ENCODE measurements around the gene NANOS1. TPM values are rescaled to one million over a fixed set of nuclear protein-coding genes. Genes with fewer than 3 reads are reported as not detected.
"Not testable (repeated sequence)": the region's sequence is repeated elsewhere in the genome, so short reads cannot be mapped to it uniquely, and the experiment has no call there.

NANOS1 gene
- total RNA-seq, 4 donors from 2014 or later, result 2.3 to 2.9 (median 2.7) TPM

DNA sequence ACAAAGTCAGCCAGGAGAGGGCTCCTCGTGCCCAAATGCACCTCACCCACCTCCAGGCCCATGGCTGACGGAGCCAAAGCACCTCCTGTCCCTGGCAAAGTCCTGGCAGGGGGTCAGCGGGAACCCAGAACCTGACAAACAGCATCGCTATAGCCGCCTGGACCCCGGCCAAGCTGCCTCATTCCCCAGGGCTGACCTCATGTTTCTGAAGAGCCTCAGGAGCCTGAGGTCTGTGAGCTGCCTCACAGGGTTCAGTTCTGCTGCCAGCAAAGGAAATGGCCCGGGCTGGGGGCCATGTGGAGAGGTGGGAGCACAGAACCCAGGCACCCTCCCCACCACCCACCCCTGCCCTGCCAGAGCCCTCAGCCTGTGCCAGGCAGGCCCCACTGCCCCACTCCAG is 4.2 kb upstream of the NANOS1 start:
- DNase-seq (ENCODE audit: low spot score in 2 of 2), result peak in 1 of 2 donors; percentile 74

GRCh38 chr10:119025776-119026175 is 3.7 kb upstream of the NANOS1 start:
- H3K36me3 ChIP-seq, result no peaks in the 10 kb centered on the region
- WGBS, result 67% methylated on average over 7 of the region's 7 CpGs
- H3K4me3 ChIP-seq, result no peak overlapping the region
- H3K27ac ChIP-seq, result no peak overlapping the region
- H3K9me3 ChIP-seq, result no peaks in the 10 kb centered on the region
- no peak for DNase-seq (ENCODE audit: low spot score in 2 of 2)
- peaks cover 32% of the 10 kb centered on the region for H3K4me1 ChIP-seq
- TF ChIP-seq EP300 (IDR thresholded peaks at IDR 0.05), result no peak
- TF ChIP-seq, protein P1, sequence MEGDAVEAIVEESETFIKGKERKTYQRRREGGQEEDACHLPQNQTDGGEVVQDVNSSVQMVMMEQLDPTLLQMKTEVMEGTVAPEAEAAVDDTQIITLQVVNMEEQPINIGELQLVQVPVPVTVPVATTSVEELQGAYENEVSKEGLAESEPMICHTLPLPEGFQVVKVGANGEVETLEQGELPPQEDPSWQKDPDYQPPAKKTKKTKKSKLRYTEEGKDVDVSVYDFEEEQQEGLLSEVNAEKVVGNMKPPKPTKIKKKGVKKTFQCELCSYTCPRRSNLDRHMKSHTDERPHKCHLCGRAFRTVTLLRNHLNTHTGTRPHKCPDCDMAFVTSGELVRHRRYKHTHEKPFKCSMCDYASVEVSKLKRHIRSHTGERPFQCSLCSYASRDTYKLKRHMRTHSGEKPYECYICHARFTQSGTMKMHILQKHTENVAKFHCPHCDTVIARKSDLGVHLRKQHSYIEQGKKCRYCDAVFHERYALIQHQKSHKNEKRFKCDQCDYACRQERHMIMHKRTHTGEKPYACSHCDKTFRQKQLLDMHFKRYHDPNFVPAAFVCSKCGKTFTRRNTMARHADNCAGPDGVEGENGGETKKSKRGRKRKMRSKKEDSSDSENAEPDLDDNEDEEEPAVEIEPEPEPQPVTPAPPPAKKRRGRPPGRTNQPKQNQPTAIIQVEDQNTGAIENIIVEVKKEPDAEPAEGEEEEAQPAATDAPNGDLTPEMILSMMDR (IDR thresholded peaks at IDR 0.05), result no peak
- no peak for TF ChIP-seq POLR2AphosphoS5 (IDR thresholded peaks at IDR 0.05)
- TF ChIP-seq POLR2A (IDR thresholded peaks at IDR 0.05), result no peak
- no peaks in the 10 kb centered on the region for H3K27me3 ChIP-seq

More for the DNA sequence above, 4.2 kb upstream of the NANOS1 start:
- no peaks in the 10 kb centered on the region for H3K27me3 ChIP-seq
- H3K36me3 ChIP-seq, result no peaks in the 10 kb centered on the region
- no peak for TF ChIP-seq POLR2AphosphoS5 (IDR thresholded peaks at IDR 0.05)
- TF ChIP-seq, protein P1 (IDR thresholded peaks at IDR 0.05), result no peak
- TF ChIP-seq POLR2A (IDR thresholded peaks at IDR 0.05), result no peak
- TF ChIP-seq EP300 (IDR thresholded peaks at IDR 0.05), result no peak
- no peaks in the 10 kb centered on the region for H3K9me3 ChIP-seq
- no peak overlapping the region for H3K4me3 ChIP-seq
- peak overlapping the region; percentile 5 for H3K27ac ChIP-seq
- peaks cover 31% of the 10 kb centered on the region for H3K4me1 ChIP-seq
- WGBS, result 40% methylated on average over 2 of the region's 7 CpGs

GRCh38 chr10:119026301-119027110 is 3.0 kb upstream of the NANOS1 start:
- Histone ChIP-seq H3K27ac (no peak overlapping the region), H3K4me3 (no peak overlapping the region), H3K4me1 (peaks cover 40% of the 10 kb centered on the region), H3K27me3 (no peaks in the 10 kb centered on the region), H3K36me3 (no peaks in the 10 kb centered on the region), H3K9me3 (no peaks in the 10 kb centered on the region)
- no peak for TF ChIP-seq POLR2A (IDR thresholded peaks at IDR 0.05)
- TF ChIP-seq EP300 (IDR thresholded peaks at IDR 0.05), result no peak
- TF ChIP-seq, protein P1 (IDR thresholded peaks at IDR 0.05), result no peak
- no peak for TF ChIP-seq POLR2AphosphoS5 (IDR thresholded peaks at IDR 0.05)
- DNase-seq (ENCODE audit: low spot score in 2 of 2), result no peak
- whole genome bisulfite sequencing, result 65% methylated on average over 18 of the region's 18 CpGs

- Histone ChIP-seq H3K4me3 (peak overlapping the region; percentile 71), H3K4me1 (peaks cover 36% of the 10 kb centered on the region)
- 83% methylated on average over 10 of the region's 10 CpGs for WGBS
- H3K9me3 ChIP-seq; H3K27me3 ChIP-seq; DNase-seq (ENCODE audit: low spot score in 2 of 2); H3K27ac ChIP-seq; H3K36me3 ChIP-seq: not testable (repeated sequence)
Observed at GRCh38 chr10:119028445-119028899, 1.0 kb upstream of the NANOS1 start.

GRCh38 chr10:119028900-119029612 is 458 bp upstream of the NANOS1 start:
- DNase-seq (ENCODE audit: low spot score in 2 of 2), result peak; percentile 88 to 89
- Histone ChIP-seq H3K4me3 (peak overlapping the region; percentile 71), H3K9me3 (no peaks in the 10 kb centered on the region), H3K27me3 (no peaks in the 10 kb centered on the region), H3K36me3 (peaks cover 15% of the 10 kb centered on the region), H3K27ac (peak overlapping the region; percentile 6), H3K4me1 (peaks cover 33% of the 10 kb centered on the region)
- TF ChIP-seq EP300 (IDR thresholded peaks at IDR 0.05), result no peak
- no peak for TF ChIP-seq POLR2A (IDR thresholded peaks at IDR 0.05)
- no peak for TF ChIP-seq POLR2AphosphoS5 (IDR thresholded peaks at IDR 0.05)
- TF ChIP-seq, protein P1 (IDR thresholded peaks at IDR 0.05), result no peak
- 20% methylated on average over 23 of the region's 68 CpGs for WGBS

Measured in suprapubic skin (tissue), 4 donors.